Suprapubic skin (tissue), 4 donors: Measurements from ENCODE around the gene HIBCH. TPM values are rescaled to one million over a fixed set of nuclear protein-coding genes. Genes with fewer than 3 reads are reported as not detected.
"Not testable (repeated sequence)": the region's sequence is repeated elsewhere in the genome, so short reads cannot be mapped to it uniquely, and the experiment has no call there.

Experiments
- DNase-seq, 2 donors: peaks; one replicate each; pipeline ENCODE4 v3.0.0-alpha.2; 2019; ENCODE audit warnings: low spot score in 2 of 2
- H3K27ac ChIP-seq: fragments of 200-600 bp; sonication (generic); one replicate; pipeline ENCODE4 v1.5.1; 2019
- H3K27me3 ChIP-seq: fragments of 200-600 bp; sonication (generic); one replicate; pipeline ENCODE4 v1.5.1; 2019
- H3K36me3 ChIP-seq: fragments of 200-600 bp; sonication (generic); one replicate; pipeline ENCODE4 v1.5.1; 2019
- H3K4me1 ChIP-seq: fragments of 200-600 bp; sonication (generic); one replicate; pipeline ENCODE4 v1.5.1; 2019
- H3K4me3 ChIP-seq: fragments of 200-600 bp; sonication (generic); one replicate; pipeline ENCODE4 v1.5.1; 2019; ENCODE audit warnings: mild to moderate bottlenecking
- H3K9me3 ChIP-seq: fragments of 200-600 bp; sonication (generic); one replicate; pipeline ENCODE4 v1.5.1; 2019
- CTCF ChIP-seq, 2 donors: fragments of 200-600 bp in 1 of 2; fragments of 450-650 bp in 1 of 2; sonication (generic) in 1 of 2; IDR thresholded peaks; one replicate each; pipeline ENCODE4 v1.5.1; 2016 to 2019; ENCODE audit warnings: antibody characterized with exemption in 2 of 2, mild to moderate bottlenecking in 1 of 2, moderate library complexity in 1 of 2
- EP300 ChIP-seq: sonication (generic); formaldehyde crosslinking; IDR thresholded peaks from one replicate; pipeline ENCODE4 v1.6.1; 2017; ENCODE audit warnings: antibody characterized with exemption
- POLR2A ChIP-seq, 2 donors: fragments of 450-650 bp; IDR thresholded peaks; one replicate each; pipeline ENCODE4 v1.6.1; 2017; ENCODE audit warnings: antibody characterized with exemption in 2 of 2, mild to moderate bottlenecking in 2 of 2, moderate library complexity in 2 of 2
- POLR2AphosphoS5 ChIP-seq, 3 donors: sonication (generic); formaldehyde crosslinking; IDR thresholded peaks; one replicate each; pipeline ENCODE4 v1.6.1; 2017; ENCODE audit warnings: antibody characterized with exemption in 3 of 3
- WGBS: methylation state at CpG from one replicate; pipeline ENCODE4 v1.1.5; 2018; 5-methylcytosine and 5-hydroxymethylcytosine counted together
- total RNA-seq, 4 donors: library from RNA; depleted of rRNA; stranded (reverse); fragments of >200 nt; gene quantifications; one replicate each; pipeline ENCODE4 v1.1.0, GENCODE V29; 2016

Gene HIBCH
- total RNA-seq, 4 donors from 2014 or later, result 22.9 to 30.4 (median 24.9) TPM

- 91% methylated on average over 3 of the region's 3 CpGs for WGBS
- Histone ChIP-seq H3K9me3 (no peaks in the 10 kb centered on the region), H3K4me3 (no peak overlapping the region), H3K4me1 (no peaks in the 10 kb centered on the region), H3K36me3 (peaks cover 51% of the 10 kb centered on the region), H3K27ac (no peak overlapping the region), H3K27me3 (no peaks in the 10 kb centered on the region)
- DNase-seq, result no peak
- TF ChIP-seq POLR2A (IDR thresholded peaks at IDR 0.05) (no peak), CTCF (IDR thresholded peaks at IDR 0.05) (no peak), POLR2AphosphoS5 (IDR thresholded peaks at IDR 0.05) (no peak), EP300 (no peak)
Measured at GRCh38 chr2:190254063-190254850, 65.4 kb downstream of the HIBCH start.

- no peak for DNase-seq
- Histone ChIP-seq H3K27ac (no peak overlapping the region), H3K27me3 (no peaks in the 10 kb centered on the region), H3K36me3 (peaks cover 48% of the 10 kb centered on the region), H3K4me3 (no peak overlapping the region), H3K9me3 (no peaks in the 10 kb centered on the region), H3K4me1 (no peaks in the 10 kb centered on the region)
- TF ChIP-seq POLR2AphosphoS5 (IDR thresholded peaks at IDR 0.05) (no peak), EP300 (no peak), POLR2A (IDR thresholded peaks at IDR 0.05) (no peak), CTCF (IDR thresholded peaks at IDR 0.05) (no peak)
- 90% methylated on average over 2 of the region's 2 CpGs for WGBS
Measured at GRCh38 chr2:190250421-190250820, 69.2 kb downstream of the HIBCH start.

- H3K9me3 ChIP-seq, result no peaks in the 10 kb centered on the region
- DNase-seq, result no peak
- no peaks in the 10 kb centered on the region for H3K27me3 ChIP-seq
- peaks cover 23% of the 10 kb centered on the region for H3K36me3 ChIP-seq
- 80% methylated on average over 2 of the region's 2 CpGs for WGBS
- no peaks in the 10 kb centered on the region for H3K4me1 ChIP-seq
- no peak overlapping the region for H3K27ac ChIP-seq
- H3K4me3 ChIP-seq, result no peak overlapping the region
- TF ChIP-seq POLR2A (IDR thresholded peaks at IDR 0.05), result no peak
- TF ChIP-seq EP300, result no peak
- TF ChIP-seq CTCF (IDR thresholded peaks at IDR 0.05), result no peak
- TF ChIP-seq POLR2AphosphoS5 (IDR thresholded peaks at IDR 0.05), result no peak
Measured at GRCh38 chr2:190235551-190236075, 84.0 kb downstream of the HIBCH start.

- Histone ChIP-seq H3K4me1 (no peaks in the 10 kb centered on the region), H3K27me3 (no peaks in the 10 kb centered on the region), H3K27ac (no peak overlapping the region), H3K4me3 (no peak overlapping the region), H3K36me3 (peaks cover 23% of the 10 kb centered on the region), H3K9me3 (no peaks in the 10 kb centered on the region)
- TF ChIP-seq POLR2A (IDR thresholded peaks at IDR 0.05) (no peak), CTCF (IDR thresholded peaks at IDR 0.05) (no peak), POLR2AphosphoS5 (IDR thresholded peaks at IDR 0.05) (no peak), EP300 (no peak)
- no peak for DNase-seq
- 78% methylated on average over 4 of the region's 4 CpGs for WGBS
Measured at GRCh38 chr2:190235101-190235500, 84.5 kb downstream of the HIBCH start.

- not testable (repeated sequence) for H3K27ac ChIP-seq, H3K4me1 ChIP-seq, H3K4me3 ChIP-seq, H3K27me3 ChIP-seq, DNase-seq, H3K9me3 ChIP-seq
- 95% methylated on average over 12 of the region's 12 CpGs for WGBS
- H3K36me3 ChIP-seq, result peaks cover 23% of the 10 kb centered on the region
Measured at GRCh38 chr2:190223989-190224388, 95.6 kb downstream of the HIBCH start.

- DNase-seq, H3K4me3 ChIP-seq, H3K27me3 ChIP-seq, H3K27ac ChIP-seq, H3K9me3 ChIP-seq, H3K4me1 ChIP-seq: not testable (repeated sequence)
- peaks cover 24% of the 10 kb centered on the region for H3K36me3 ChIP-seq
- 95% methylated on average over 2 of the region's 2 CpGs for WGBS
Measured at GRCh38 chr2:190222745-190223144, 96.9 kb downstream of the HIBCH start.
